ENCODE data around the gene SLC6A8. TPM values are rescaled to one million over a fixed set of nuclear protein-coding genes. Genes with fewer than 3 reads are reported as not detected.

Gene SLC6A8
- total RNA-seq, 1 experiment from 2014 or later = 21.7 TPM

Other genes with a start within 250 kb of the SLC6A8 start
- gene TREX2, start 241.9 kb upstream of the SLC6A8 start, total RNA-seq (2014; rRNA removed; shearing (Covaris generic)) = 1.2 TPM in 1 of 2 replicates, not detected in the other
- gene HAUS7, start 217.3 kb upstream of the SLC6A8 start, total RNA-seq (2014; rRNA removed; shearing (Covaris generic)) = 48.6 and 52.4 TPM in 2 replicates
- not detected in 2 replicates for gene BGN, start 192.9 kb upstream of the SLC6A8 start, total RNA-seq (2014; rRNA removed; shearing (Covaris generic))
- not detected in 2 replicates for gene ATP2B3, start 170.3 kb upstream of the SLC6A8 start, total RNA-seq (2014; rRNA removed; shearing (Covaris generic))
- gene CCNQ, start 88.8 kb upstream of the SLC6A8 start, total RNA-seq (2014; rRNA removed; shearing (Covaris generic)) = 31.4 and 36.2 TPM in 2 replicates
- gene DUSP9, start 40.7 kb upstream of the SLC6A8 start, total RNA-seq (2014; rRNA removed; shearing (Covaris generic)) = 1.3 and 3.2 TPM in 2 replicates
- gene PNCK, start 14.1 kb upstream of the SLC6A8 start, total RNA-seq (2014; rRNA removed; shearing (Covaris generic)) = 0.70 and 4.4 TPM in 2 replicates
- gene BCAP31, start 36.5 kb downstream of the SLC6A8 start, total RNA-seq (2014; rRNA removed; shearing (Covaris generic)) = 233 and 264 TPM in 2 replicates
- 8.6 and 9.1 TPM in 2 replicates for gene ABCD1, start 36.9 kb downstream of the SLC6A8 start, total RNA-seq (2014; rRNA removed; shearing (Covaris generic))
- 0.60 and 1.6 TPM in 2 replicates for gene PLXNB3, start 76.3 kb downstream of the SLC6A8 start, total RNA-seq (2014; rRNA removed; shearing (Covaris generic))
- gene SRPK3, start 93.1 kb downstream of the SLC6A8 start, total RNA-seq (2014; rRNA removed; shearing (Covaris generic)) = 0.06 and 0.35 TPM in 2 replicates
- gene IDH3G, start 106.4 kb downstream of the SLC6A8 start, total RNA-seq (2014; rRNA removed; shearing (Covaris generic)) = 68.9 and 78.0 TPM in 2 replicates
- 254 and 289 TPM in 2 replicates for gene SSR4, start 106.7 kb downstream of the SLC6A8 start, total RNA-seq (2014; rRNA removed; shearing (Covaris generic))
- gene PDZD4, start 142.6 kb downstream of the SLC6A8 start, total RNA-seq (2014; rRNA removed; shearing (Covaris generic)) = 3.8 and 4.0 TPM in 2 replicates
- 7.9 and 9.7 TPM in 2 replicates for gene L1CAM, start 198.2 kb downstream of the SLC6A8 start, total RNA-seq (2014; rRNA removed; shearing (Covaris generic))
- 0.14 and 0.33 TPM in 2 replicates for gene AVPR2, start 216.7 kb downstream of the SLC6A8 start, total RNA-seq (2014; rRNA removed; shearing (Covaris generic))
- 0.31 and 0.82 TPM in 2 replicates for gene ARHGAP4, start 238.3 kb downstream of the SLC6A8 start, total RNA-seq (2014; rRNA removed; shearing (Covaris generic))
- gene NAA10, start 247.1 kb downstream of the SLC6A8 start, total RNA-seq (2014; rRNA removed; shearing (Covaris generic)) = 167 and 216 TPM in 2 replicates